Tibial nerve (tissue), 4 donors: ENCODE data around the gene TIGIT.

Experiments
- CTCF ChIP-seq, 5 experiments: fragments of 200-600 bp in 3 of 5; fragments of 450-650 bp in 2 of 5; sonication (generic) in 3 of 5; IDR thresholded peaks; one replicate each; pipeline ENCODE4 v1.5.1; 2016 to 2019; ENCODE audit warnings: antibody characterized with exemption in 5 of 5, mild to moderate bottlenecking in 3 of 5, moderate library complexity in 2 of 5
- EP300 ChIP-seq, 2 donors: sonication (generic); formaldehyde crosslinking; IDR thresholded peaks; one replicate each; pipeline ENCODE4 v1.6.1; 2017; ENCODE audit warnings: antibody characterized with exemption in 2 of 2, mild to moderate bottlenecking in 1 of 2
- POLR2A ChIP-seq, 2 donors: fragments of 450-650 bp; IDR thresholded peaks; one replicate each; pipeline ENCODE4 v1.6.1; 2017; ENCODE audit warnings: antibody characterized with exemption in 2 of 2, mild to moderate bottlenecking in 2 of 2, moderate library complexity in 2 of 2

- no peak for TF ChIP-seq POLR2A (IDR thresholded peaks at IDR 0.05)
- no peak for TF ChIP-seq CTCF (IDR thresholded peaks at IDR 0.05)
- TF ChIP-seq EP300 (IDR thresholded peaks at IDR 0.05) = no peak
Observed at GRCh38 chr3:114323546-114324254, 29.9 kb downstream of the TIGIT start.
